SK-N-SH (cell line): ENCODE results near the gene ARPIN. TPM values are rescaled to one million over a fixed set of nuclear protein-coding genes. Genes with fewer than 3 reads are reported as not detected.

Experiments
- CTCF ChIA-PET: fragments of 300-600, 350-600 bp; formaldehyde crosslinking; extraction: SDS; loops from one replicate; lab custom pipeline; 2021; lab: Yijun Ruan, JAX
- POLR2A ChIA-PET: fragments of 350-600 bp; sonication (Branson Sonifier 250); formaldehyde crosslinking; extraction: SDS; loops from one replicate; lab custom pipeline; 2020; ENCODE audit warnings: antibody characterized with exemption, inconsistent platforms; lab: Yijun Ruan, JAX
- DNase-seq: peaks from one replicate; pipeline ENCODE4 v3.0.0; 2012
- H2AFZ ChIP-seq: fragments of 200-600 bp; sonication (generic); 2 replicates; pipeline ENCODE4 v1.8.1; 2016; ENCODE audit warnings: antibody characterized with exemption, mild to moderate bottlenecking, low read depth
- H3F3A ChIP-seq: fragments of 200-600 bp; sonication (generic); replicated peaks from 2 replicates; pipeline ENCODE3; 2016; ENCODE audit warnings: antibody characterized with exemption, mild to moderate bottlenecking; ENCODE audit not compliant: insufficient read depth
- H3K27ac ChIP-seq, 2 experiments: fragments of 200-500 bp in 1 of 2; fragments of 200-600 bp in 1 of 2; sonication (Bioruptor generic) in 1 of 2; sonication (generic), shearing (Covaris generic) in 1 of 2; 2 replicates each; pipeline versions ENCODE4 v1.5.1 to v1.6.1; 2014 to 2016; ENCODE audit warnings: low read depth in 2 of 2, inconsistent platforms in 1 of 2, low read length in 1 of 2, mild to moderate bottlenecking in 1 of 2, mixed read lengths in 1 of 2
- H3K27me3 ChIP-seq: fragments of 200-600 bp; sonication (generic), shearing (Covaris generic); 2 replicates; pipeline ENCODE4 v1.6.1; 2016; ENCODE audit warnings: mixed run types; ENCODE audit not compliant: insufficient read depth
- H3K36me3 ChIP-seq, 2 experiments: fragments of 200-500 bp in 1 of 2; fragments of 200-600 bp in 1 of 2; sonication (Bioruptor generic) in 1 of 2; sonication (generic) in 1 of 2; replicated peaks in 1 of 2; 2 replicates each; pipeline versions ENCODE3 to v1.5.1; 2014 to 2016; ENCODE audit warnings: low read length in 1 of 2, mild to moderate bottlenecking in 1 of 2; ENCODE audit not compliant: insufficient read depth in 2 of 2, control insufficient read depth in 1 of 2
- H3K4me1 ChIP-seq, 2 experiments: fragments of 200-500 bp in 1 of 2; fragments of 200-600 bp in 1 of 2; sonication (Bioruptor generic) in 1 of 2; sonication (generic), shearing (Covaris generic) in 1 of 2; 2 replicates each; pipeline versions ENCODE4 v1.5.1 to v1.6.1; 2014 to 2016; ENCODE audit warnings: low read depth in 1 of 2, low read length in 1 of 2, mixed run types in 1 of 2; ENCODE audit not compliant: insufficient read depth in 2 of 2, control insufficient read depth in 1 of 2
- H3K4me2 ChIP-seq: fragments of 200-600 bp; sonication (generic), shearing (Covaris generic); 2 replicates; pipeline ENCODE4 v1.6.1; 2017; ENCODE audit warnings: mixed run types
- H3K4me3 ChIP-seq, 2 experiments: fragments of 200-500 bp in 1 of 2; fragments of 200-600 bp in 1 of 2; sonication (Bioruptor generic) in 1 of 2; sonication (generic), shearing (Covaris generic) in 1 of 2; 2 replicates each; pipeline versions ENCODE4 v1.5.1 to v1.8.1; 2014 to 2016; ENCODE audit warnings: low read depth in 2 of 2, inconsistent platforms in 1 of 2, low read length in 1 of 2, mild to moderate bottlenecking in 1 of 2, mixed read lengths in 1 of 2, moderate library complexity in 1 of 2
- H3K79me2 ChIP-seq: fragments of 200-600 bp; sonication (generic); 2 replicates; pipeline ENCODE4 v1.8.1; 2017; ENCODE audit warnings: mild to moderate bottlenecking; ENCODE audit not compliant: insufficient read depth
- H3K9ac ChIP-seq: fragments of 200-600 bp; sonication (generic); 2 replicates; pipeline ENCODE4 v1.6.1; 2017; ENCODE audit warnings: mixed run types
- H3K9me2 ChIP-seq: fragments of 200-600 bp; sonication (generic); 2 replicates; pipeline ENCODE4 v1.6.1; 2017; ENCODE audit warnings: mixed run types
- H3K9me3 ChIP-seq: fragments of 200-600 bp; sonication (generic); 2 replicates; pipeline ENCODE4 v1.6.1; 2017; ENCODE audit warnings: mixed run types, mild to moderate bottlenecking, moderate library complexity
- H4K20me1 ChIP-seq: fragments of 200-600 bp; sonication (generic); 2 replicates; pipeline ENCODE4 v1.6.1; 2017; ENCODE audit warnings: mild to moderate bottlenecking, mixed run types; ENCODE audit not compliant: insufficient read depth
- CTCF ChIP-seq: fragments of 200-600 bp; sonication (generic); IDR thresholded peaks from 2 replicates; pipeline ENCODE4 v1.6.1; 2017; ENCODE audit warnings: antibody characterized with exemption, mild to moderate bottlenecking, moderate library complexity
- EZH2phosphoT487 ChIP-seq: fragments of 200-600 bp; sonication (generic); IDR thresholded peaks from 2 replicates; pipeline ENCODE4 v1.6.1; 2017; ENCODE audit warnings: low read depth, mixed run types, mild to moderate bottlenecking, antibody characterized with exemption, moderate library complexity, borderline replicate concordance
- FOSL2 ChIP-seq: IDR thresholded peaks from 2 replicates; pipeline ENCODE4 v1.4.0; 2012; ENCODE audit warnings: low read depth, mild to moderate bottlenecking, moderate library complexity, borderline replicate concordance
- GABPA ChIP-seq: IDR thresholded peaks from 2 replicates; pipeline ENCODE4 v1.4.0; 2012; ENCODE audit warnings: low read depth, mild to moderate bottlenecking
- JUND ChIP-seq: IDR thresholded peaks from 2 replicates; pipeline ENCODE4 v1.4.0; 2012
- MEF2A ChIP-seq: IDR thresholded peaks from 2 replicates; pipeline ENCODE4 v1.4.0; 2012; ENCODE audit warnings: low read depth, borderline replicate concordance
- NRF1 ChIP-seq: IDR thresholded peaks from 2 replicates; pipeline ENCODE4 v1.6.1; 2012; ENCODE audit warnings: low read depth, mild to moderate bottlenecking, low read length
- PBX3 ChIP-seq: IDR thresholded peaks from 2 replicates; pipeline ENCODE4; 2012
- POLR2AphosphoS5 ChIP-seq: IDR thresholded peaks from 2 replicates; pipeline ENCODE4 v1.6.1; 2012; ENCODE audit warnings: low read depth, low read length
- RAD21 ChIP-seq: IDR thresholded peaks from 2 replicates; pipeline ENCODE4 v1.6.1; 2012; ENCODE audit warnings: mild to moderate bottlenecking, low read length
- REST ChIP-seq: IDR thresholded peaks from 2 replicates; pipeline ENCODE4 v1.6.1; 2012; ENCODE audit warnings: mild to moderate bottlenecking, low read depth, low read length, moderate library complexity
- RFX5 ChIP-seq: IDR thresholded peaks from 2 replicates; pipeline ENCODE4 v1.6.1; 2012; ENCODE audit warnings: mild to moderate bottlenecking, improper control_type of control experiment, low read length
- RXRA ChIP-seq: IDR thresholded peaks from 2 replicates; pipeline ENCODE4 v1.4.0; 2012; ENCODE audit warnings: low read depth, mild to moderate bottlenecking, borderline replicate concordance
- SIN3A ChIP-seq: IDR thresholded peaks from 2 replicates; pipeline ENCODE4 v1.6.1; 2012; ENCODE audit warnings: low read depth, mild to moderate bottlenecking, low read length, moderate library complexity, borderline replicate concordance
- SMC3 ChIP-seq: IDR thresholded peaks from 2 replicates; pipeline ENCODE4 v1.6.1; 2012; ENCODE audit warnings: low read depth, low read length, improper control_type of control experiment
- TAF1 ChIP-seq: IDR thresholded peaks from 2 replicates; pipeline ENCODE4 v1.6.1; 2012; ENCODE audit warnings: low read depth, mild to moderate bottlenecking, low read length, moderate library complexity, borderline replicate concordance
- TCF12 ChIP-seq: IDR thresholded peaks from 2 replicates; pipeline ENCODE4 v1.4.0; 2012
- USF2 ChIP-seq: fragments of 150-350 bp; IDR thresholded peaks from 2 replicates; pipeline ENCODE4 v1.6.1; 2017; ENCODE audit warnings: antibody characterized with exemption, low read length, low read depth, borderline replicate concordance
- ZBTB33 ChIP-seq: IDR thresholded peaks from 2 replicates; pipeline ENCODE4 v1.4.0; 2012; ENCODE audit warnings: low read depth, borderline replicate concordance
- WGBS: methylation state at CpG from one replicate; pipeline ENCODE4 v1.1.6; 2017; ENCODE audit warnings: low lambda C conversion rate; 5-methylcytosine and 5-hydroxymethylcytosine counted together
- polyA plus RNA-seq, 3 experiments: library from polyadenylated mRNA; depleted of rRNA; stranded (reverse); fragments of >200 nt; gene quantifications; 2 replicates each; pipeline ENCODE4 v1.2.3, GENCODE V29; 2012

The ARPIN gene
- polyA plus RNA-seq, 1 of the 3 experiments (the other 2 are of a cell fraction): 13.5 TPM

GRCh38 chr15:89912674-89913396 lies at the start of gene ARPIN (continued):
- TF ChIP-seq ZBTB33 (no peak), JUND (no peak), SIN3A (no peak; the same call in 1 of the 2 replicates), EZH2phosphoT487 (no peak), USF2 (no peak), NRF1 (no peak), PBX3 (no peak), RAD21 (no peak), MEF2A (no peak), RFX5 (no peak), TCF12 (no peak; the same call in 1 of the 2 replicates)

- no peak for DNase-seq
- H3K4me3 ChIP-seq: no peak overlapping the region
- 81% methylated on average over 15 of the region's 18 CpGs for WGBS
- no peak overlapping the region for H3K27ac ChIP-seq
- no peaks in the 10 kb centered on the region for H4K20me1 ChIP-seq
- H3K27me3 ChIP-seq: no peaks in the 10 kb centered on the region
- H3K9me3 ChIP-seq: no peaks in the 10 kb centered on the region
- H3K4me1 ChIP-seq: no peaks in the 10 kb centered on the region
- CTCF ChIA-PET: interaction anchor here (1.1 to 1.7 kb wide), 4 partner anchors 9 to 64 kb away, joined by 3 to 7 read pairs (median 4); partner anchors contain the start of gene AP3S2
- no peaks in the 10 kb centered on the region for H3K9me2 ChIP-seq
- POLR2A ChIA-PET: no interaction called here
- H3K79me2 ChIP-seq: no peaks in the 10 kb centered on the region
- no peak overlapping the region for H3K4me2 ChIP-seq
- no peak overlapping the region for H2AFZ ChIP-seq
- no peaks in the 10 kb centered on the region for H3K36me3 ChIP-seq
- H3K9ac ChIP-seq: no peak overlapping the region
- H3F3A ChIP-seq: no peaks in the 10 kb centered on the region
- TF ChIP-seq POLR2AphosphoS5: no peak
- no peak for TF ChIP-seq JUND
- no peak for TF ChIP-seq REST
- TF ChIP-seq RXRA: no peak
- TF ChIP-seq PBX3: no peak
- TF ChIP-seq MEF2A: no peak
- TF ChIP-seq GABPA: no peak
- no peak for TF ChIP-seq SMC3
- TF ChIP-seq CTCF: no peak
- TF ChIP-seq FOSL2: no peak
- no peak for TF ChIP-seq TCF12
- TF ChIP-seq TAF1: no peak
Observed at GRCh38 chr15:89958107-89958805, 45.5 kb upstream of the ARPIN start.
